Measurements from ENCODE around the gene MST1. TPM values are rescaled to one million over a fixed set of nuclear protein-coding genes. Genes with fewer than 3 reads are reported as not detected.

Gene MST1
- polyA plus RNA-seq, 1 donor = 16.7 TPM

DNA sequence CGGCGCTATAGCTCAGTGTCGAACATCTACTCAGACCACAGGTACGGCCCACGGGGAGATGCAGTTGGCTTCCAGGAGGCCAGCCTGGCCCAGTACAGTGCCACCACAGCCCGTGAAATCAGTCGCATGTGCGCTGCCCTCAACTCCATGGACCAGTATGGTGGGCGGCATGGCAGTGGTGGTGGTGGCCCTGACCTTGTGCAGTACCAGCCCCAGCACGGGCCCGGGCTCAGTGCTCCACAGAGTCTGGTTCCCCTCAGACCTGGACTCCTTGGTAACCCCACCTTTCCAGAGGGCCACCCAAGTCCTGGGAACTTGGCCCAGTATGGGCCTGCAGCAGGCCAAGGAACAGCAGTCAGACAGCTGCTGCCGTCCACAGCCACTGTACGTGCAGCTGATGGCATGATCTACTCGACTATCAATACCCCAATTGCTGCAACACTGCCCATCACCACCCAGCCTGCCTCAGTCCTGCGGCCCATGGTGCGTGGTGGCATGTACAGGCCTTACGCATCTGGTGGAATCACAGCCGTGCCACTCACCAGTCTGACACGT lies 33.5 kb downstream of the MST1 start:
- no peak for DNase-seq

DNA sequence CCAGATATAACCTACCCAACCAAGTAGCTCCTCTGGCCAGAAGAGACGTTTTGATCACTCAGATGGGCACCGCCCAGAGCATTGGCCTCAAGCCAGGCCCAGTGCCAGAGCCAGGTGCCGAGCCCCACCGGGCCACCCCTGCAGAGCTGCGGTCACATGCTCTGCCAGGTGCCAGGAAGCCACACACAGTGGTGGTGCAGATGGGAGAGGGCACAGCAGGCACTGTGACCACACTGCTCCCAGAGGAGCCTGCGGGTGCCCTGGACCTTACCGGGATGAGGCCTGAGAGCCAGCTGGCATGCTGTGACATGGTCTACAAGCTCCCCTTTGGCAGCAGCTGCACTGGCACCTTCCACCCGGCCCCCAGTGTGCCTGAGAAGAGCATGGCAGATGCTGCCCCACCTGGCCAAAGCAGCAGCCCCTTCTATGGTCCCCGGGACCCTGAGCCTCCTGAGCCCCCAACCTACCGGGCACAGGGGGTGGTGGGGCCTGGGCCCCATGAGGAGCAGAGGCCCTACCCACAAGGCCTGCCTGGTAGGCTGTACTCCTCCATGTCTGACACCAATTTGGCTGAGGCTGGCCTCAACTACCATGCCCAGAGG lies 34.2 kb downstream of the MST1 start:
- DNase-seq = no peak

- DNase-seq = no peak
Observed at GRCh38 chr3:49654176-49654825, 35.0 kb downstream of the MST1 start.

DNA sequence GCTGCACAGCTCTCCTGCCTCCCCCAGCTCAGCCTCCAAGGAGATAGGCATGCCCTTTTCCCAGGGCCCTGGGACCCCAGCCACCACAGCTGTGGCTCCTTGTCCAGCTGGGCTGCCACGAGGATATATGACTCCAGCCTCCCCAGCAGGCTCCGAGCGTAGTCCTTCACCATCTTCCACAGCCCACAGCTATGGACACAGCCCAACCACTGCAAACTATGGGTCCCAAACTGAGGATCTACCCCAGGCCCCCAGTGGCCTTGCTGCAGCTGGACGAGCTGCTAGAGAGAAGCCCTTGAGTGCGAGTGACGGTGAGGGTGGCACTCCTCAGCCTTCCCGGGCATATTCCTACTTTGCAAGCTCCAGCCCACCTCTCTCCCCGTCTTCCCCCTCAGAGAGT lies 35.7 kb downstream of the MST1 start:
- DNase-seq = no peak

- no peak for DNase-seq
Observed at GRCh38 chr3:49652903-49653415, 36.3 kb downstream of the MST1 start.

DNA sequence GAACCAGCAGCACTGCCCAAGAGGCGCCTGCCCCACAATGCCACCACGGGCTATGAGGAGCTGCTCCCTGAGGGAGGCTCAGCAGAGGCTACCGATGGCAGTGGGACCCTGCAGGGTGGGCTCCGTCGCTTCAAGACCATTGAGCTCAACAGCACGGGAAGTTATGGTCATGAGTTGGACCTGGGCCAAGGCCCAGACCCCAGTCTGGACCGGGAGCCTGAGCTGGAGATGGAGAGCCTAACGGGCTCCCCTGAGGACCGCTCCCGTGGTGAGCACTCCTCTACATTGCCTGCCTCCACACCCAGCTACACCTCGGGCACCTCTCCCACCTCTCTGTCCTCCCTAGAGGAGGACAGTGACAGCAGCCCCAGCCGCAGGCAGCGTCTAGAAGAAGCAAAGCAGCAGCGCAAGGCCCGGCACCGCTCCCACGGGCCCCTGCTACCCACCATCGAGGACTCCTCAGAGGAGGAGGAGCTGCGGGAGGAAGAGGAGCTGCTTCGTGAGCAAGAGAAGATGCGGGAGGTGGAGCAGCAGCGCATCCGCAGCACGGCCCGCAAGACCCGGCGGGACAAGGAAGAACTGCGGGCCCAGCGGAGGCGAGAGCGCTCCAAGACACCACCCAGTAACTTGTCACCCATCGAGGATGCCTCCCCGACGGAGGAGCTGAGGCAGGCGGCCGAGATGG lies 36.9 kb downstream of the MST1 start:
- no peak for DNase-seq

- DNase-seq = no peak
Observed at GRCh38 chr3:49650637-49651036, 38.6 kb downstream of the MST1 start.

DNA sequence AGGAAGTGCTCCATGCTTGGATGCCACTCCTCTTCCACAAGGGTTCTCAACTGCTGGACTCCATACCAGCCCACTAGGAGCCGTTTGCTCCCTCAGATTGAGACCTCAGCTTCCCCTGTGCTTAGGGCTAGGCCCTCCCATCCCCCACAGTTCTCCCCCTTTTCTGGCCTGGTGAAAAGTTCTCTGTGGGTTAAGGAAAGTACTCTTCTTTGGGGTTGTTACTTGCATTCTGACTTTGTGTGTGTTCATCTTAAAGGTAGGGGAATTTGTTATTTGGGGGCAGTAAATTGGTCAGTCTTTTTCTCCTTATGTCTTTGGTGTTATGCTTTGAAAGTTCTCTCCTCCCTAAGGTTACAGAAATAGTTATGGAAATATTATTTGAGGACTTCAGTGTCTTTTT lies 39.1 kb downstream of the MST1 start:
- no peak for DNase-seq

GRCh38 chr3:49649576-49649975 lies 39.7 kb downstream of the MST1 start:
- DNase-seq = no peak

DNA sequence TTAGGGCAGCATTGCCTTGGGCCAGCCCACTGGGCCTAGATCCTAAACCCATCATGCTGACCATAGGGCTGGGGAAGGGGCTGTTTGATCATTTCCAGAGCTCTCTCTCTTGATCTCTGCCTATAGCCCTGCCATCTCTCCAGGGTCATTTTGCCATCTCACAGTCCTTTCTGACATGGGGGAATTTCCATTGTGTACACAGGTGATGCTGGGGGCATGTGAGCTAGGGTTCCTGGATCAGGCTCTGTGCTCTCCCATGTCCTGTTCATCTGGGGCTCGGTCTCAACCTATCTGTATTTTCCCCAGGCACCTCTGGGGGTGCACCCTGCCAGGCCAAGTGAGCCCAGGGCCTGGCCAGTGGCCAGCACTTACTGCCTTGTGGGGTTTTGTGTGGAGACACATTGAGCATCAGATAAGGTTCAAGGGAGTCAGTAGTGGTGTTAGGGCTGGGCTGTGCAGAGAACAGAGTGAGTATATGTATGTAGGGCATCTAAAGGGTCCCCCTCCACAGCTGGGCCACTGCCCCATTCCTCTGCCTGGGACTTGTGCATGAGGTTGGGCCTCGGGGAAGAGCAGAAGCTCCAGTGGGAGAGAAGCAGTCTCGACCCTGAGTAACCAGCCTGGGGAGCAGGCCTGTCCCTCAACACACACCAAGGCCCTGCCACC lies 40.8 kb downstream of the MST1 start:
- DNase-seq = no peak

- DNase-seq = no peak
Observed at GRCh38 chr3:49647741-49648140, 41.5 kb downstream of the MST1 start.

- DNase-seq = no peak
Observed at GRCh38 chr3:49646236-49646635, 43.0 kb downstream of the MST1 start.

GRCh38 chr3:49644684-49645083 lies 44.6 kb downstream of the MST1 start:
- no peak for DNase-seq

- no peak for DNase-seq
Observed at GRCh38 chr3:49642708-49643145, 46.5 kb downstream of the MST1 start.

- DNase-seq = no peak
Observed at GRCh38 chr3:49641921-49642707, 47.2 kb downstream of the MST1 start.

DNA sequence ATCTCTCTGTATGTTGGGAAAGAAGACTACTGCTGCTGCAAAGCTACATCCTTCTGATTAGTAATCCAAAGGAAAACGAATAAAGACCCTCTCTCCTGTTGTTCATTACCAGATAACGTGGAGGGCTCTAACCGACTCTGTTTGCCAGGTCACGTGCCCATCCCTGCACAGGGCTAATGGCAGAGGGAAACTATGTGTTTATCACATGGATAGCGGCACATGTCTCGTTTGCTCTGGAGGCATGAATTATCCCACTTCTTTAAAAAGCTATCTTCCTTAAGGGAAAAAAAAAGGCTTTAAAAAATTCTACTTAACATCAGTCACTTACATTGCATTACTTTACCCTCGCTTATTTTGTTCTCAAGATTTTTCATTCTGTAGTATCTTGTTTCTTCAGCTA lies 48.0 kb downstream of the MST1 start:
- DNase-seq = no peak

DNA sequence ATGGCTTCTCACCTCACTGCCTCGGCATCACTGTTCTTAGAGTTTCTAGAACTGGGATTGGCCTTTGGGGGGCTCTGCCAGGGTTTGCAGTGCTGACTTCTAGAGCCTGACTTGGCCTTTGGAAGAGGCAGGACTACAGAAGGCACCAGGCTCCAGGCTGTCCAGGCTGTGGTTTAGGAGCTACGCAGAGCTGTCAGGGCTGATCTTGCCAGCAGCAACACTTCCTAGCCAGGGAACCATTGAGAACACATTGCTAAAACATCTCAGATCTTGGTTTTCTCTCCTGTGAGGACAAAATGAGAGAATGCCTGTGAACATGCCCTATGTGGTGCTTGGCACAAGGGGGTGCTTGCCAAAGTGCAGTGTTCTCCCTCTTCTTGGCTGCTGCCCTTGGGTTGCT lies 49.7 kb downstream of the MST1 start:
- no peak for DNase-seq

GRCh38 chr3:49638445-49638844 lies 50.8 kb downstream of the MST1 start:
- DNase-seq = no peak

DNA sequence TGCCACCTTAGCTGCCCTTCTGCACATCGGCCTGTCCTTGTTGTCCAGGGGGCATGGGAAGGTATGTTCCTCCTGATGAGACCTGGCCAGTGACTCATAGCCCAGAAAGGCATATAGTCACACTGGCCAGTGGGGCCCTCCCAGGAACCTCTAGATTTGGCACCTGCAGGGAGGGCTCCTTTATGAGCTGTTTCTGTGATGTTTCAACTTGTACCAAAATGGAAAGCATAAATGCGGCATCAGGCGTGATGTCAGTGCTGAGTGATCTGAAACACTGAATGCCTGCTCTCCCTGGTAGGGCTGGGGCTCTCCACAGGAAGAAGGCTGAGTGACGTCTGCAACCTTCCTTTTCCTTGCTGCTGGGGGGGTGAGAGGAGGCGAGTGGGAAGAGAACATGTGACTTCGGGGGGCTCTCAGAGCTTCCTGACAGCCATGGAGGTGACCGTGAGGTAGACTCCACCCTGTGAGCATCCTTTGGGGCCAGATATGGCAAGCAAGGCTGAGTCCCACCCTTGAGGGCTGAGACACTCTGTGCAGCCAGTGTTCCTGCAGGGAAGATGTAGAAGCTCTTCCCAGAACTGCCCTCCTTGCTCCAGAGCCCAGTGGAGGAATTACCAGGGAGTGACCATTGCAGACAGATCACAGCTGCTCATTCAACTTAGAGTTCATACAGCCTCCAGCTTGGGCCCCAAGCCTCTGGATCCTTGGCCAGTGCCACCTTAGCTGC lies 52.2 kb downstream of the MST1 start:
- no peak for DNase-seq

DNA sequence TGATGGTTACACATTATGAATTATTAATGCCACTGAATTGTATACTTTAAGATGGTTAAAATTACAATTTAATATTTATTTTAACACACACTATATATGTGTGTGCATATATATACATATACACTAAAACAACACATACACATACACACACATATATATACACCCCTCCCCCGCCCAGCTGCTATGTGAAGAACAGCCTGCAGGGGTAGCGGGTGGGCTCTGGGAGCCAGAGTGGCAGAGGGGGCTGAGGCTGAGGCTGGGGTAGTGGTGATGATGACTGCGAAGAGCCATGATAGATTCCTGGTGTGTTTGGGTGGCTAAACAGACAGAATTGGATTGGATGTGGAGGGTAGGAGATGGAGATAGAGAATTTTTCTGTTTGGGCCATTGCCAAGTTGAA lies 54.5 kb downstream of the MST1 start:
- no peak for DNase-seq
